Prostate gland (tissue), 2 donors: Measurements from ENCODE around the gene CSF2.
"Not testable (repeated sequence)": the region's sequence is repeated elsewhere in the genome, so short reads cannot be mapped to it uniquely, and the experiment has no call there.

ENCODE experiments used
- CTCF ChIP-seq, 4 experiments: fragments of 200-600 bp in 2 of 4; fragments of 450-650 bp in 2 of 4; sonication (generic) in 2 of 4; IDR thresholded peaks; 1 replicate in 3 of 4; 2 replicates in 1 of 4; pipeline ENCODE4 v1.5.1; 2016 to 2019; ENCODE audit warnings: antibody characterized with exemption in 4 of 4, mild to moderate bottlenecking in 2 of 4, moderate library complexity in 2 of 4
- POLR2A ChIP-seq: fragments of 450-650 bp; IDR thresholded peaks from one replicate; pipeline ENCODE4 v1.6.1; 2016; ENCODE audit warnings: antibody characterized with exemption, mild to moderate bottlenecking

DNA sequence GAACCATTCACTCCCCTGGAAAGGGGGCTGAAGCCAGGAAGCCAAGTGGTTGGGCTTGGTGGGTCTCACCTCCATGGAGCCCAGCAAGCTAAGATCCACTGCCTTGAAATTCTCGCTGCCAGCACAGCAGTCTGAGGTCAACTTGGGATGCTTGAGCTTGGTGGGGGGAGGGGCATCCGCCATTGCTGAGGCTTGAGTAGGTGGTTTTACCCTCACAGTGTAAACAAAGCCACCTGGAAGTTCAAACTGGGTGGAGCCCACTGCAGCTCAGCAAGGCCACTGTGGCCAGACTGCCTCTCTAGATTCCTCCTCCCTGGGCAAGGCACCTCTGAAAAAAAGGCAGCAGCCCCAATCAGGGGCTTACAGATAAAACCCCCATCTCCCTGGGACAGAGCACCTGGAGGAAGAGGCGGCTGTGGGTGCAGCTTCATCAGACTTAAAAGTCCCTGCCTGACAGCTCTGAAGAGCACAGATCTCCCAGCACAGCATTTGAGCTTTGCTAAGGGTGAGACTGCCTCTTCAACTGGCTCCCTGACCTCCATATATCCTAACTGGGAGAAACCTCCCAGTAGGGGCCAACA, 43.4 kb downstream of the CSF2 start:
- not testable (repeated sequence) for TF ChIP-seq CTCF (IDR thresholded peaks at IDR 0.05); POLR2A
